ENCODE results near the gene YTHDC1. TPM values are rescaled to one million over a fixed set of nuclear protein-coding genes. Genes with fewer than 3 reads are reported as not detected.

YTHDC1 gene
- total RNA-seq, 1 experiment from 2014 or later = 44.5 TPM

DNA sequence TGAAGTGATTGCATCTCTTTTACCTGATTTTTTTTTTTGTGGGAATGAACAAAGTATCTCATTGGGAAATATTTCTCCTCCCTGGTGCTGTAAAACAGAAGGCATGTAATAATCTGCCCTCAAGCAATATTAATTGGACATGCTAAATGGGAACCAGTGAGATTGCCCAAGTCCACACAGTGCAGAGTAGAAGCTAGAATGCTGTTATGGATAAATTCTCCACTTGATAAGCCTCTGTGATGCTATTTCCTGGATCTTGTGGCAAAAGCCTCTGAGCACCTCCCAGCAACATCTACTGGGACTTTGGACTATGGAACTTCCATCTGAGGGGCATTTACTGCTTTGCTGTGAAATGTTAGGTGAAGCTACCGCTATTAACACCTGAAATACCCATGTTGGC is 46.9 kb upstream of the YTHDC1 start:
- ChIA-PET POLR2A (no interaction called here), CTCF (no interaction called here)
- ATAC-seq (no peak), DNase-seq (ENCODE audit: low read depth, low spot score) (no peak)
- Histone ChIP-seq H3K27ac (ENCODE audit: low read length) (no peak overlapping the region), H3K36me3 (ENCODE audit: control insufficient read depth, insufficient read depth, low read length) (no peaks in the 10 kb centered on the region), H3K4me3 (ENCODE audit: low read depth in 2 of 2, low read length in 2 of 2) (no peak overlapping the region), H3K4me1 (ENCODE audit: control insufficient read depth, insufficient read depth, low read length) (no peaks in the 10 kb centered on the region), H3K9me3 (ENCODE audit: control insufficient read depth, insufficient read depth, low read depth, low read length) (no peaks in the 10 kb centered on the region), H3K27me3 (ENCODE audit: control insufficient read depth, insufficient read depth, low read length) (no peaks in the 10 kb centered on the region)
- in situ Hi-C loops (cut with HindIII; ENCODE audit: low pct_unique_long_range_greater_than_20kb, low sequenced_read_pairs) = no loop called here
- intact Hi-C loops (cut with micrococcal nuclease; ENCODE audit: unreplicated experiment) = no loop called here
- no peak for TF ChIP-seq TCF7L2 (IDR thresholded peaks at IDR 0.05; ENCODE audit: low read depth, low read length)
- no peak for TF ChIP-seq SIN3A (IDR thresholded peaks at IDR 0.05; ENCODE audit: borderline replicate concordance, insufficient read depth, low read depth, low read length)
- no TSS peak for BruUV-seq (replicated peaks)

DNA sequence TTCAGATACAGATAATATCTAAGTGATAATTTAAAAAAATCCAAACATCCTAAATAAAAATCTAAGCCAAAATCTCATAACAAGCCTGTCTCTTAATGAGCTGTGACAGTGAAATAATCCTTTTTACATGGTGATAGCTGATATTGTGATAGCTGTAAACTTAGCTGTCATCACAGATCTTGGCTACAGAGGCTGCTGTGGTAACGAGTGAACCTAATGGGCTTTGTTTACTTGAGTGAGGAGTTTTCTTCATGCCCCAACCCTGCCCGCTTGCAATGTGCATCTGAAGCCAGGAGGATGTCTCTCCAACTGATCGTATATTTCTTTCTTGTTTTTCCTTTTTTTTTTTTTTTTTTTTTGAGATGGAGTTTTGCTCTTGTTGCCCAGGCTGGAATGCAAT is 41.5 kb upstream of the YTHDC1 start:
- POLR2A ChIA-PET = no interaction called here
- TF ChIP-seq POLR2AphosphoS5 (IDR thresholded peaks at IDR 0.05; ENCODE audit: low read depth, low read length) = no peak
- TF ChIP-seq, protein P1, sequence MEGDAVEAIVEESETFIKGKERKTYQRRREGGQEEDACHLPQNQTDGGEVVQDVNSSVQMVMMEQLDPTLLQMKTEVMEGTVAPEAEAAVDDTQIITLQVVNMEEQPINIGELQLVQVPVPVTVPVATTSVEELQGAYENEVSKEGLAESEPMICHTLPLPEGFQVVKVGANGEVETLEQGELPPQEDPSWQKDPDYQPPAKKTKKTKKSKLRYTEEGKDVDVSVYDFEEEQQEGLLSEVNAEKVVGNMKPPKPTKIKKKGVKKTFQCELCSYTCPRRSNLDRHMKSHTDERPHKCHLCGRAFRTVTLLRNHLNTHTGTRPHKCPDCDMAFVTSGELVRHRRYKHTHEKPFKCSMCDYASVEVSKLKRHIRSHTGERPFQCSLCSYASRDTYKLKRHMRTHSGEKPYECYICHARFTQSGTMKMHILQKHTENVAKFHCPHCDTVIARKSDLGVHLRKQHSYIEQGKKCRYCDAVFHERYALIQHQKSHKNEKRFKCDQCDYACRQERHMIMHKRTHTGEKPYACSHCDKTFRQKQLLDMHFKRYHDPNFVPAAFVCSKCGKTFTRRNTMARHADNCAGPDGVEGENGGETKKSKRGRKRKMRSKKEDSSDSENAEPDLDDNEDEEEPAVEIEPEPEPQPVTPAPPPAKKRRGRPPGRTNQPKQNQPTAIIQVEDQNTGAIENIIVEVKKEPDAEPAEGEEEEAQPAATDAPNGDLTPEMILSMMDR (IDR thresholded peaks at IDR 0.05) = no peak
- no peak for TF ChIP-seq SIN3A (IDR thresholded peaks at IDR 0.05; ENCODE audit: borderline replicate concordance, insufficient read depth, low read depth, low read length)
- TF ChIP-seq, protein P2, sequence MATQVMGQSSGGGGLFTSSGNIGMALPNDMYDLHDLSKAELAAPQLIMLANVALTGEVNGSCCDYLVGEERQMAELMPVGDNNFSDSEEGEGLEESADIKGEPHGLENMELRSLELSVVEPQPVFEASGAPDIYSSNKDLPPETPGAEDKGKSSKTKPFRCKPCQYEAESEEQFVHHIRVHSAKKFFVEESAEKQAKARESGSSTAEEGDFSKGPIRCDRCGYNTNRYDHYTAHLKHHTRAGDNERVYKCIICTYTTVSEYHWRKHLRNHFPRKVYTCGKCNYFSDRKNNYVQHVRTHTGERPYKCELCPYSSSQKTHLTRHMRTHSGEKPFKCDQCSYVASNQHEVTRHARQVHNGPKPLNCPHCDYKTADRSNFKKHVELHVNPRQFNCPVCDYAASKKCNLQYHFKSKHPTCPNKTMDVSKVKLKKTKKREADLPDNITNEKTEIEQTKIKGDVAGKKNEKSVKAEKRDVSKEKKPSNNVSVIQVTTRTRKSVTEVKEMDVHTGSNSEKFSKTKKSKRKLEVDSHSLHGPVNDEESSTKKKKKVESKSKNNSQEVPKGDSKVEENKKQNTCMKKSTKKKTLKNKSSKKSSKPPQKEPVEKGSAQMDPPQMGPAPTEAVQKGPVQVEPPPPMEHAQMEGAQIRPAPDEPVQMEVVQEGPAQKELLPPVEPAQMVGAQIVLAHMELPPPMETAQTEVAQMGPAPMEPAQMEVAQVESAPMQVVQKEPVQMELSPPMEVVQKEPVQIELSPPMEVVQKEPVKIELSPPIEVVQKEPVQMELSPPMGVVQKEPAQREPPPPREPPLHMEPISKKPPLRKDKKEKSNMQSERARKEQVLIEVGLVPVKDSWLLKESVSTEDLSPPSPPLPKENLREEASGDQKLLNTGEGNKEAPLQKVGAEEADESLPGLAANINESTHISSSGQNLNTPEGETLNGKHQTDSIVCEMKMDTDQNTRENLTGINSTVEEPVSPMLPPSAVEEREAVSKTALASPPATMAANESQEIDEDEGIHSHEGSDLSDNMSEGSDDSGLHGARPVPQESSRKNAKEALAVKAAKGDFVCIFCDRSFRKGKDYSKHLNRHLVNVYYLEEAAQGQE (IDR thresholded peaks at IDR 0.05; ENCODE audit: insufficient read depth in 1 of 2, low read depth in 2 of 2, low read length in 1 of 2) = no peak
- TF ChIP-seq TCF7L2 (IDR thresholded peaks at IDR 0.05; ENCODE audit: low read depth, low read length) = no peak

DNA sequence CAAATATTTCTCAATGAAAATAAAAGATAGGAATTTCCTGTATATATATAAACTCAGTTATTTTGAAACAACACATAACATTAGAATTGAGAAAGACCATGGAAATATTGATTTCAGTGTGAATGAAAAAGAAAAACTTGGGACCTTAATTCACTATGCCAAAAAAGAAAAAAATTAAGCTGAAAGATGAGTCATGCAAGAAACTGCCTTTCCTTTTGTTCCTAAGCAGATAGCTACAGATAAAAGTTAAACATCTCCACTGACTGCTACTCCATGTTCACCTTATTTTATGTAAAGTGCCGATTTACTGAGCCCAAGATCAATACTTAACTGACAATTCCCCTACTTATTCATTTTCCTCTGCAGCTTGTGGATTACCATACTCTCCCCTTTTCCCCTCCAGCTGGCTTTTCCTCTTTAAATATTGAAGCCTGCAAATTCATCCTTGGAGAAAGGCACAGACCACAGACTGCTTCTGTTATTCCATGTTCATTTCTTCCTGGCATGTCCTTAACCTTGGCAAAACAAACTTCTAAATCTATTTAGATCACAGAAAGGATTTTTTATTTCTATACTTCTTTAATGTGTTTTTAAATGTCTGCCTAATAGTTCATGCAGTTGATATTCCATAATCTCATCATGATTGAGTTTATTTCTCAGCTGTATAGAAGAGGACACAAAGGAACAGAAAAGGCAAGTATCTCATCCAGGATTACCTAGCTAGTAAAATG is 40.5 kb upstream of the YTHDC1 start:
- H3K36me3 ChIP-seq (ENCODE audit: control insufficient read depth, insufficient read depth, low read length) = no peaks in the 10 kb centered on the region
- ChIA-PET POLR2A (no interaction called here), CTCF (no interaction called here)
- BruUV-seq (replicated peaks) = no TSS peak
- H3K4me1 ChIP-seq (ENCODE audit: control insufficient read depth, insufficient read depth, low read length) = no peaks in the 10 kb centered on the region
- TF ChIP-seq SIN3A (IDR thresholded peaks at IDR 0.05; ENCODE audit: borderline replicate concordance, insufficient read depth, low read depth, low read length) = no peak
- TF ChIP-seq POLR2AphosphoS5 (IDR thresholded peaks at IDR 0.05; ENCODE audit: low read depth, low read length) = no peak
- TF ChIP-seq, protein P2 (IDR thresholded peaks at IDR 0.05; ENCODE audit: insufficient read depth in 1 of 2, low read depth in 2 of 2, low read length in 1 of 2) = no peak
- no peak for TF ChIP-seq TCF7L2 (IDR thresholded peaks at IDR 0.05; ENCODE audit: low read depth, low read length)
- TF ChIP-seq, protein P1 (IDR thresholded peaks at IDR 0.05) = no peak
- ATAC-seq (no peak), DNase-seq (ENCODE audit: low read depth, low spot score) (no peak)
- in situ Hi-C loops (cut with HindIII; ENCODE audit: low pct_unique_long_range_greater_than_20kb, low sequenced_read_pairs) (no loop called here), intact Hi-C loops (cut with micrococcal nuclease; ENCODE audit: unreplicated experiment) (no loop called here)
- no peaks in the 10 kb centered on the region for H3K27me3 ChIP-seq (ENCODE audit: control insufficient read depth, insufficient read depth, low read length)
- H3K4me3 ChIP-seq (ENCODE audit: low read depth in 2 of 2, low read length in 2 of 2) = no peak overlapping the region
- no peaks in the 10 kb centered on the region for H3K9me3 ChIP-seq (ENCODE audit: control insufficient read depth, insufficient read depth, low read depth, low read length)
- H3K27ac ChIP-seq (ENCODE audit: low read length) = no peak overlapping the region

More for the DNA sequence above, 41.5 kb upstream of the YTHDC1 start:
- Histone ChIP-seq H3K36me3 (ENCODE audit: control insufficient read depth, insufficient read depth, low read length) (no peaks in the 10 kb centered on the region), H3K4me3 (ENCODE audit: low read depth in 2 of 2, low read length in 2 of 2) (no peak overlapping the region), H3K27ac (ENCODE audit: low read length) (no peak overlapping the region), H3K27me3 (ENCODE audit: control insufficient read depth, insufficient read depth, low read length) (no peaks in the 10 kb centered on the region), H3K4me1 (ENCODE audit: control insufficient read depth, insufficient read depth, low read length) (no peaks in the 10 kb centered on the region), H3K9me3 (ENCODE audit: control insufficient read depth, insufficient read depth, low read depth, low read length) (no peaks in the 10 kb centered on the region)
- DNase-seq (ENCODE audit: low read depth, low spot score) (no peak), ATAC-seq (no peak)
- intact Hi-C loops (cut with micrococcal nuclease; ENCODE audit: unreplicated experiment) (no loop called here), in situ Hi-C loops (cut with HindIII; ENCODE audit: low pct_unique_long_range_greater_than_20kb, low sequenced_read_pairs) (no loop called here)
- BruUV-seq (replicated peaks) = no TSS peak
- CTCF ChIA-PET = no interaction called here

Data from Panc1 (cell line).